MG63 (cell line): Measurements from ENCODE around the gene PRKAG2. TPM values are rescaled to one million over a fixed set of nuclear protein-coding genes. Genes with fewer than 3 reads are reported as not detected.
"Not testable (repeated sequence)": the region's sequence is repeated elsewhere in the genome, so short reads cannot be mapped to it uniquely, and the experiment has no call there.

Experiments
- DNase-seq: peaks from one replicate; pipeline ENCODE4 v3.0.0-alpha.2; 2020
- H3K27me3 ChIP-seq: fragments of 250-450 bp; sonication (Bioruptor Pico); 2 replicates; pipeline ENCODE4 v1.5.1; 2020; ENCODE audit warnings: mild to moderate bottlenecking, moderate library complexity
- H3K36me3 ChIP-seq: fragments of 250-450 bp; sonication (Bioruptor Pico); 2 replicates; pipeline ENCODE4 v1.5.1; 2020; ENCODE audit warnings: mild to moderate bottlenecking, moderate library complexity
- H3K4me3 ChIP-seq: fragments of 250-450 bp; sonication (Bioruptor Pico); 2 replicates; pipeline ENCODE4 v1.5.1; 2020; ENCODE audit warnings: mild to moderate bottlenecking, moderate library complexity
- H3K9me3 ChIP-seq: fragments of 250-450 bp; sonication (Bioruptor Pico); 2 replicates; pipeline ENCODE4 v1.5.1; 2020; ENCODE audit warnings: mild to moderate bottlenecking, moderate library complexity
- total RNA-seq: library from RNA; depleted of rRNA; stranded (reverse); fragments of >200 nt; shearing (Covaris generic); gene quantifications from 2 replicates; pipeline ENCODE4 v1.2.3, GENCODE V29; 2014; ENCODE audit warnings: low replicate concordance; rRNA removed

Gene PRKAG2
- 15.2 and 17.7 TPM in 2 replicates for total RNA-seq

DNA sequence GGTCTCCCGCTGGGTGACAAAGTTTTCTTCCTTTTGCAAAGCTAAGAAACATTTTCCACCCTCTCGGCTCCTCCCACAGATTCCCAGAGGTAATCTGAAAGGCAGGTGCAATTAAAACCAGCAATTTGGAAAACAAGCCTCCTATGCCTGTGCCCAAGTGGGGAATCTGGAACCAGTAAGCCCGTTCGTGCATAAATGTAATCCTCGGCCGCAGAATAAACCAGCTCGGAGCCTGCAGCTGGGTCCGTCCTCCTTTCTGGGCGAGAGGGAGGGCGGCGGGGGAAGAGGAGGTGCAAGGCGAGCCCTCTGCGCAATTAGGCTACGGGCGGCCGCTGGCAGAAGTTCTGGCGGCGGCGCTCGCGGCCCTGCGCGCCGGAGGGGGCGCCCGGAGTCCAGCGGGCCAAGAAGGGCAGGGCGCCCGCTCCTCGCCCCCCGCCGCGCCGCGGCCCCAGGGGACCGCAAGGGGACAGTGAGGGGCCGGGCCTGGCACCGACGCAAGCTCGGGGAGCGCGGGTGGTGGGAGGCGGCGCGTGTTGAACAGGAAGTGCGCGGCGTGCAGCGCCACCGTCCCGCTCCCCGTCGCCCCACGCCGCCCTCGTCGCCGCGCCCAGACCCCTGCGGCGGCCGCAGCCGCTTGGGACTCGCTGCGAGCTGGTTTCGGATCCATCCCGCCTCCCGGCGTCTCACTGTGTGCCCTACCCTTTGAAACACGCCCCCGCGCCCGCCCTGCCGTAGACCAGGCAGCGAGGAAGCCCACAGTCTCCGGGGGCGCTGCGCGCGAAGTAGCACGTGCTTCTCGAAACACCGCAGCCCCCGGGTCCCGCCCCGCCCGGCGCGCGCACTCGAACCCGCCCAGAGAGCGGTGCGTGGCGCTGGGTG, at the start of gene PRKAG2:
Gene PRKAG2, minus strand, starts transcription at position 217 of the 879 bp plus-strand sequence. CDS start 495 bp downstream, outside the sequence.
- Histone ChIP-seq H3K27me3 (peaks cover 6% of the 10 kb centered on the region), H3K9me3 (no peaks in the 10 kb centered on the region), H3K36me3 (no peaks in the 10 kb centered on the region), H3K4me3 (peak within 1 kb of the TSS; percentile 46)
- peak; percentile 58 for DNase-seq

DNA sequence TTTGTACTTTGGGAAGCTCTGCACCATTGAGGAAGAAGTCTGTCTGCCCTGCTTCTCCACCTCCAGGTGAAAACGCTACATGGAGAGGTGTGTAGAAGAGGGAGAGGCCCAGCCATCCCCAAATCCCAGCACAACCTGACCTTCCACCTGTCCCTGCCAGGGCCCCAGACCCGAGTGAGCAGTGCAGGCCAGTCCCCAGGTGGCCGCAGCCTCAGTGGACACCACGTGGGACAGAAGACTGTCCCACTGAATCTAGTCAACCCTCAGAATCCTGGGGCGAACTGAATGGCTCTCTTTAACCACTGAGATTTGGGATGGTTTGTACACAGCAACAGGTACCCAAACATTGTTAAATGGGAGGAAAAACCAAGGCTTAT, 49.4 kb upstream of the PRKAG2 start:
- Histone ChIP-seq H3K4me3 (no peak overlapping the region), H3K9me3 (no peaks in the 10 kb centered on the region), H3K27me3 (no peaks in the 10 kb centered on the region), H3K36me3 (no peaks in the 10 kb centered on the region)
- no peak for DNase-seq

DNA sequence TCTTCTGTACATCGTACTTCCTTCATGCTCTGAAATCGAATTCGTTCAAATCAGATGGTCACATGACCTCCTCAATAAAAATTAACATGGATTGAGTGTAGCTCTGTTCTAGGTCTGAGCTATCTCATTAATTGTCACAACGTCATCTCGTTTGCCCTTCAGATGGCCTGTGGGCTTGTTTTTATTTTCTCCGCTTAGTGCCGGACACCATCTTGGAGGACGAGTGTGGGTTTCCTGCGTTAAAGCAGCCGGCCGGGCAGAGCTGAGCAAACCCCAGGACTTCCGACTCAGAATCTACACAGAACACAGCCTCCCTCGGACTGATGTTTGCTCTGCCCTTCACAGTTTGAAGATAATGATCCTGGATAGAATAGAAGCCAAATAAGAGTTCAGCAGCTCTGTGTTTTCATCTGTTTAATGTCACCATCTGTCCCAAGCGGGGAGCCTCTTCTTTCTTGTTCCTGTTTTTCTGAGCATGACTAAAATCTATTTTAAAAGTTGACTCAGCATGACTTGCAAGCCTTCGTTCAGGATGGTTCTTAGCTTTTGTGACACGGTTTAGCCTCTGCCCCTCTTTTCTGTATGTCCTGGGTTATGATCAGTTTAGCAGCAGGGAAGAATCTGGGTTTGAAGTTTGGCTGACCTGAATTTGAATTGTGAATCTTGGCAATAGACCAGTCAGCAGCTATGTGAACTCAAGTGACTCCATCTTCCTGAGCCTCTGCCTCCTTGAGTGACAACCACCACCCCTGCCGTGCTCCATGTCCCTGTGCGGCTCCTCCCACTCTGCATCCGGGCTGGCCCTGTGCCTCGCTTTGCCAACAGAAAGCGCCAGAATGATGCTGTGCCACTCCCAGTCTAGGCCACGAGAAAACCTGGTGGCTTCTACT, 48.8 kb upstream of the PRKAG2 start:
- no peak for DNase-seq
- no peaks in the 10 kb centered on the region for H3K9me3 ChIP-seq
- H3K27me3 ChIP-seq = no peaks in the 10 kb centered on the region
- no peak overlapping the region for H3K4me3 ChIP-seq
- no peaks in the 10 kb centered on the region for H3K36me3 ChIP-seq

GRCh38 chr7:151924508-151924907, 47.6 kb upstream of the PRKAG2 start:
- H3K9me3 ChIP-seq = no peaks in the 10 kb centered on the region
- no peaks in the 10 kb centered on the region for H3K27me3 ChIP-seq
- H3K4me3 ChIP-seq = no peak overlapping the region
- no peak for DNase-seq
- no peaks in the 10 kb centered on the region for H3K36me3 ChIP-seq

GRCh38 chr7:151924001-151924400, 47.1 kb upstream of the PRKAG2 start:
- H3K9me3 ChIP-seq = no peaks in the 10 kb centered on the region
- H3K4me3 ChIP-seq = no peak overlapping the region
- no peaks in the 10 kb centered on the region for H3K36me3 ChIP-seq
- no peaks in the 10 kb centered on the region for H3K27me3 ChIP-seq
- DNase-seq = no peak

- Histone ChIP-seq H3K36me3 (no peaks in the 10 kb centered on the region), H3K4me3 (no peak overlapping the region), H3K27me3 (no peaks in the 10 kb centered on the region), H3K9me3 (no peaks in the 10 kb centered on the region)
- no peak for DNase-seq
These were observed 46.4 kb upstream of the PRKAG2 start for GRCh38 chr7:151923097-151923876.

GRCh38 chr7:151921451-151921850, 44.5 kb upstream of the PRKAG2 start:
- no peak for DNase-seq
- Histone ChIP-seq H3K36me3 (no peaks in the 10 kb centered on the region), H3K27me3 (no peaks in the 10 kb centered on the region), H3K9me3 (no peaks in the 10 kb centered on the region), H3K4me3 (no peak overlapping the region)

DNA sequence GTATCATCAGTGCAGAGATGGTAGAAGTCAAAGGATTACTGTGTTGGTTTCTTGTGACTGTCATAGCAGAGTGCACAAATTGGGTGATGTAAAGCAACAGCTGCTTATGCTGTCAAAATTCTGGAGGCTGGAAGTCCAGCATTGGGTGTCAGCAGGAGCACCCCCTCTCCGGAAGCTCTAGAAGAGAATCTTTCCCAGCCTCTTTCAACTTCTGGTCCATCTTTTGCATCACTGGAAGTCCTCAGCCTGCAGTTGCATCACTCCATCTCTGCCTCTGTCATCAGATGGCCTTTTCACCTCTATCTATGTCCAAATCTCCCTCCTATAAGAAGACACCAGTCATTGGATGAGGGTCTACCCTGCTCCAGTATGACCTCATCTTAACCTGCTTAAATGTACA, 43.6 kb upstream of the PRKAG2 start:
- Histone ChIP-seq H3K9me3 (no peaks in the 10 kb centered on the region), H3K36me3 (no peaks in the 10 kb centered on the region), H3K27me3 (no peaks in the 10 kb centered on the region), H3K4me3 (no peak overlapping the region)
- DNase-seq = no peak

DNA sequence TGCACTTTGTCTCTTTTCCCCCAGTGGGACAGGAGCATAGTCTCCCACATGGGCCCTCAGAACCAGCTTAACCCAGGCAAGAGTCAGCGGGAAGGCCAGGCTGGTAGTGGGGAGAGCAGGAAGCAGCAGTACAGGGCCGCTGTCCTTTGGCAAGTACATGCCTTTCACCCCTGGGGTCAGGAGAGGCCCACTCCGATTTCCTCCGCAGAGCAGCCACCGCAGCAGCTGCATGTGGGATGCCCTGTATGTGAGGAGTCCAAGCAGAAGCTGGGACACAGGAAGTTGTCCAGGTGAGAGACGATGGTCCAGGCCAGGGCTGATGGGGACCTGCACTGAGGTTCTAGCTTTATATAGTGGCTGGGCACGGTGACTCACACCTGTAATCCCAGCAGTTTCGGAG, 42.7 kb upstream of the PRKAG2 start:
- no peaks in the 10 kb centered on the region for H3K9me3 ChIP-seq
- H3K27me3 ChIP-seq = no peaks in the 10 kb centered on the region
- H3K4me3 ChIP-seq = no peak overlapping the region
- no peak for DNase-seq
- H3K36me3 ChIP-seq = no peaks in the 10 kb centered on the region

DNA sequence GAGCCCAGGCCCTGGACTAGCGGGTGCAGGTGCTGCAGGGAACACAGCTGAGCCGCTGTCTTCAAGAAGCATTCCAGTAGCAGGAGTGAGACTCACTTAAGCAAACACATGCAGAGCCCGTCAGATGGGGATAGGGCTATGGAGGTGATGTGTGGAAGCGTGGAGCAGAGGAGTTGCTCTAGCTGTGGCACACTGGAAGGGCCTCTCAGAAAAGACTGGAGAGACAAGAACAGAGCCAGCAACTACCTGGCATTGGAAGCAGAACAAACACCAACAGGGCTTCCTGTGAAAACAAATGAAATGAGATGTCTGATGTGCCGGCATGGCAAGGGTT, 41.6 kb upstream of the PRKAG2 start:
- peaks cover 4% of the 10 kb centered on the region; the same call in 1 of the 2 replicates for H3K9me3 ChIP-seq
- no peak overlapping the region for H3K4me3 ChIP-seq
- no peak for DNase-seq
- no peaks in the 10 kb centered on the region for H3K27me3 ChIP-seq
- no peaks in the 10 kb centered on the region for H3K36me3 ChIP-seq

DNA sequence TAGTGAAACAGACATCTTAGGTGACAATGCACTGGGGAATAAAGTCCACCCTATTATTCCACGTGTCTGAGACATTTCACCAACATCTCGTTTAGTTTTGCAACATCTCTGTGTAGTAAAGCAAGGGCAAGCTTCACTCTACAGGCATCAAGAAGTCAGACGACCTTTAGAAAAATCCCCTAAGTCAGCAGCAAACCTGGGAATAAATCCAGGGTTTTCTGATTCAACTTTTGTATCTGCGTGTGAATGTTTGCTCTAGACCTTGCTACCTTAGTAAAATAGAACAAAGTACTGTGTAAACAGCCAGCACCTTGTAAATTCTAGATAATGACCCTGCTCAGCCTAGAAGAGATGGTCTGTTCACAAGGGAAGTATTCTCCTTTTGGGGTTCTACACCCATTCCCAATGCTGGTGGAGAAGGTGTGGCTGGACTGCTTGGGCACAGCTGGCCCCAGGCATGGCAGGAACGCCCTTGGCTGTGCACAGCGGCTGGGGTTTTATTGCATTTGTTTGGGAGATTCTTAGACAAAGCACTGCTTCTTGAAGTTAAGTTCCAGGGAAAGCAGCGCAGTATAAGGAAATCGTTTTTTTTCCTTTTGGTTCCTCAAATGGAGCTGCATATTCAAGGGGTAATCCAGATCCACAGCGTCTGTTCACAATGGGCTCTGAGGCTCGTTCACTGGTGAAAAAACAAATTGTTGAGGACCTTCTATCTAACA, 41.0 kb upstream of the PRKAG2 start:
- Histone ChIP-seq H3K4me3 (no peak overlapping the region), H3K9me3 (peaks cover 4% of the 10 kb centered on the region; the same call in 1 of the 2 replicates)
- DNase-seq = no peak

GRCh38 chr7:151914051-151914450, 37.1 kb upstream of the PRKAG2 start:
- Histone ChIP-seq H3K4me3 (no peak overlapping the region), H3K9me3 (peaks cover 4% of the 10 kb centered on the region; the same call in 1 of the 2 replicates), H3K27me3 (no peaks in the 10 kb centered on the region), H3K36me3 (no peaks in the 10 kb centered on the region)
- no peak for DNase-seq

More for the DNA sequence above, 41.0 kb upstream of the PRKAG2 start:
- Histone ChIP-seq H3K27me3 (no peaks in the 10 kb centered on the region), H3K36me3 (no peaks in the 10 kb centered on the region)

- H3K36me3 ChIP-seq, DNase-seq, H3K9me3 ChIP-seq, H3K4me3 ChIP-seq, H3K27me3 ChIP-seq: not testable (repeated sequence)
These were observed 33.7 kb upstream of the PRKAG2 start for GRCh38 chr7:151910655-151911054.

GRCh38 chr7:151907115-151907514, 30.2 kb upstream of the PRKAG2 start:
- not testable (repeated sequence) for H3K27me3 ChIP-seq, DNase-seq, H3K4me3 ChIP-seq, H3K9me3 ChIP-seq, H3K36me3 ChIP-seq

- H3K36me3 ChIP-seq = no peaks in the 10 kb centered on the region
- peaks cover 2% of the 10 kb centered on the region; the same call in 1 of the 2 replicates for H3K9me3 ChIP-seq
- H3K4me3 ChIP-seq = no peak overlapping the region
- H3K27me3 ChIP-seq = no peaks in the 10 kb centered on the region
- no peak for DNase-seq
These were observed 28.9 kb upstream of the PRKAG2 start for GRCh38 chr7:151905766-151906165.

- H3K36me3 ChIP-seq = no peaks in the 10 kb centered on the region
- H3K9me3 ChIP-seq = peaks cover 2% of the 10 kb centered on the region; the same call in 1 of the 2 replicates
- H3K4me3 ChIP-seq = no peak overlapping the region
- no peak for DNase-seq
- H3K27me3 ChIP-seq = no peaks in the 10 kb centered on the region
These were observed 28.4 kb upstream of the PRKAG2 start for GRCh38 chr7:151905353-151905752.
